A549 (cell line): Measurements from ENCODE around the gene ZNF438.

Source experiments
- CTCF ChIP-seq: fragments of >200 bp; sonication (Bioruptor Twin); formaldehyde crosslinking; IDR thresholded peaks from 3 replicates; pipeline ENCODE4 v1.5.1; 2016
- ESRRA ChIP-seq: fragments of 150-350 bp; IDR thresholded peaks from 2 replicates; pipeline ENCODE4 v1.6.1; 2014; ENCODE audit warnings: mild to moderate bottlenecking, low read length, borderline replicate concordance
- KDM5A ChIP-seq: fragments of 200-600 bp; sonication (generic); IDR thresholded peaks from 2 replicates; pipeline ENCODE4 v1.6.1; 2016; ENCODE audit warnings: antibody characterized with exemption, mild to moderate bottlenecking
- PBX3 ChIP-seq: IDR thresholded peaks from 2 replicates; pipeline ENCODE4 v1.6.1; 2012
- POLR2A ChIP-seq: IDR thresholded peaks from 2 replicates; pipeline ENCODE4 v1.6.1; 2012; ENCODE audit warnings: mild to moderate bottlenecking, low read length
- SREBF2 ChIP-seq: fragments of 450-650 bp; IDR thresholded peaks from 2 replicates; pipeline ENCODE4 v1.6.1; 2014; ENCODE audit warnings: mild to moderate bottlenecking, moderate library complexity

GRCh38 chr10:30803892-30804322 is 227.8 kb downstream of the ZNF438 start:
- TF ChIP-seq SREBF2 (no peak), PBX3 (no peak), CTCF (no peak), POLR2A (no peak), KDM5A (no peak), ESRRA (no peak)
